NOMO-1 treated with DMSO at 0.1 percent for 48 hours (cell line): ENCODE measurements around the gene SERPINA7.
"Not testable (repeated sequence)": the region's sequence is repeated elsewhere in the genome, so short reads cannot be mapped to it uniquely, and the experiment has no call there.

Source experiments
- DNase-seq: peaks from one replicate; lab custom pipeline; 2025; ENCODE audit not compliant: unreplicated experiment; lab: John Stamatoyannopoulos, UW

Gene SERPINA7

GRCh38 chrX:106038625-106039024 lies at the start of gene SERPINA7:
TSS of gene SERPINA7 (minus strand) at chrX:106038727. CDS start at chrX:106037058, 1,669 bp downstream.
- DNase-seq, result no peak

GRCh38 chrX:106069048-106069447 lies 30.5 kb upstream of the SERPINA7 start:
- DNase-seq, result no peak

- DNase-seq, result no peak
Measured at GRCh38 chrX:106050054-106050453, 11.5 kb upstream of the SERPINA7 start.

- no peak for DNase-seq
Measured at GRCh38 chrX:106042296-106042695, 3.8 kb upstream of the SERPINA7 start.

GRCh38 chrX:106040861-106041260 lies 2.3 kb upstream of the SERPINA7 start:
- no peak for DNase-seq

- no peak for DNase-seq
Measured at GRCh38 chrX:106039920-106040319, 1.4 kb upstream of the SERPINA7 start.

- DNase-seq, result no peak
Measured at GRCh38 chrX:106037835-106038473, 573 bp downstream of the SERPINA7 start.

- no peak for DNase-seq
Measured at GRCh38 chrX:106036716-106037115, 1.8 kb downstream of the SERPINA7 start.

GRCh38 chrX:106035064-106035463 lies 3.5 kb downstream of the SERPINA7 start:
- no peak for DNase-seq

GRCh38 chrX:106023947-106024346 lies 14.6 kb downstream of the SERPINA7 start:
- no peak for DNase-seq

GRCh38 chrX:106022238-106022637 lies 16.3 kb downstream of the SERPINA7 start:
- DNase-seq, result no peak

- no peak for DNase-seq
Measured at GRCh38 chrX:106014119-106014775, 24.3 kb downstream of the SERPINA7 start.

- DNase-seq, result no peak
Measured at GRCh38 chrX:106009145-106009544, 29.4 kb downstream of the SERPINA7 start.

GRCh38 chrX:106007815-106008214 lies 30.7 kb downstream of the SERPINA7 start:
- no peak for DNase-seq

GRCh38 chrX:106005684-106006083 lies 32.8 kb downstream of the SERPINA7 start:
- DNase-seq, result no peak

GRCh38 chrX:106000609-106001008 lies 37.9 kb downstream of the SERPINA7 start:
- DNase-seq, result not testable (repeated sequence)

- DNase-seq, result no peak
Measured at GRCh38 chrX:106000203-106000602, 38.3 kb downstream of the SERPINA7 start.

GRCh38 chrX:105999294-105999693 lies 39.2 kb downstream of the SERPINA7 start:
- no peak for DNase-seq

- not testable (repeated sequence) for DNase-seq
Measured at GRCh38 chrX:105988487-105988886, 50.0 kb downstream of the SERPINA7 start.
